DND-41 (cell line): ENCODE data around the gene SLC35F3.

Source experiments
- EZH2 ChIP-seq: IDR thresholded peaks from 3 replicates; pipeline ENCODE4 v1.6.1; 2012; ENCODE audit warnings: borderline replicate concordance, low read depth, mild to moderate bottlenecking, moderate library complexity, low read length, inconsistent platforms; ENCODE audit not compliant: severe bottlenecking
- TF ChIP-seq, protein P1 (sequence below): IDR thresholded peaks from 2 replicates; pipeline ENCODE4 v1.5.1; 2012; ENCODE audit warnings: borderline replicate concordance, low read length, moderate library complexity, mild to moderate bottlenecking; ENCODE audit not compliant: poor library complexity, severe bottlenecking; ENCODE audit errors: extremely low read depth

DNA sequence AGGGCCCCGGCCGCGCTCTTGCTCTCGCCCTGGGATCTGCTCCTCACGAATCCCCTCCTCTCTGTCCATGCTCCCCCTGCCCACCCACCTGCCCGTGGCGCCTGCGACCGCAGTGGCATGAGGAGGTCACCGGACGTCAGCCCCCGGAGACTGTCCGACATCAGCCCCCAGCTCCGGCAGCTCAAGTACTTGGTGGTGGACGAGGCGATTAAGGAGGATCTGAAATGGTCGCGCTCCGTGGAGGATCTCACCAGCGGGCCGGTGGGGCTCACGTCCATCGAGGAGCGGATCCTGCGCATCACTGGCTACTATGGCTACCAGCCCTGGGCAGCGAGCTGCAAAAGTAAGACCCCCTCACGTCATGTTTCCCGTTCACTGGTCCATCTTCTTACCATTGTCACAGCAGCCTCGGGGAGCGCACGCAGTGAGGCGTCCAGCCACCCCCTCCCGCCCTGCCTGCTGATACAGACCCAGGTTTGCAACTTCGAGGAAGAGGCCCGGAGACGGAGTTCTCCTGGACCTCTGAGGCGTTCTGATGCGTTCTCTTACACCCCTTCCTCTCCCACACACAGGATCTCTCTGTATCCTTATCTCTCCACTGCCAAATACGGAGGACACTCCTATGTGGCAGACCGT is 1.1 kb downstream of the SLC35F3 start:
- TF ChIP-seq, protein P1, sequence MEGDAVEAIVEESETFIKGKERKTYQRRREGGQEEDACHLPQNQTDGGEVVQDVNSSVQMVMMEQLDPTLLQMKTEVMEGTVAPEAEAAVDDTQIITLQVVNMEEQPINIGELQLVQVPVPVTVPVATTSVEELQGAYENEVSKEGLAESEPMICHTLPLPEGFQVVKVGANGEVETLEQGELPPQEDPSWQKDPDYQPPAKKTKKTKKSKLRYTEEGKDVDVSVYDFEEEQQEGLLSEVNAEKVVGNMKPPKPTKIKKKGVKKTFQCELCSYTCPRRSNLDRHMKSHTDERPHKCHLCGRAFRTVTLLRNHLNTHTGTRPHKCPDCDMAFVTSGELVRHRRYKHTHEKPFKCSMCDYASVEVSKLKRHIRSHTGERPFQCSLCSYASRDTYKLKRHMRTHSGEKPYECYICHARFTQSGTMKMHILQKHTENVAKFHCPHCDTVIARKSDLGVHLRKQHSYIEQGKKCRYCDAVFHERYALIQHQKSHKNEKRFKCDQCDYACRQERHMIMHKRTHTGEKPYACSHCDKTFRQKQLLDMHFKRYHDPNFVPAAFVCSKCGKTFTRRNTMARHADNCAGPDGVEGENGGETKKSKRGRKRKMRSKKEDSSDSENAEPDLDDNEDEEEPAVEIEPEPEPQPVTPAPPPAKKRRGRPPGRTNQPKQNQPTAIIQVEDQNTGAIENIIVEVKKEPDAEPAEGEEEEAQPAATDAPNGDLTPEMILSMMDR = no peak
- no peak for TF ChIP-seq EZH2
